Hematopoietic multipotent progenitor cell treated with erythropoietin and hydrocortisone succinate and interleukin-3 and kit ligand, for 15 days (in vitro differentiated cells): Measurements from ENCODE around the gene ZNF799.
"Not testable (repeated sequence)": the region's sequence is repeated elsewhere in the genome, so short reads cannot be mapped to it uniquely, and the experiment has no call there.

Experiments used
- DNase-seq: peaks from one replicate; pipeline ENCODE4 v3.0.0-alpha.2; 2015; ENCODE audit warnings: low spot score

ZNF799 gene

DNA sequence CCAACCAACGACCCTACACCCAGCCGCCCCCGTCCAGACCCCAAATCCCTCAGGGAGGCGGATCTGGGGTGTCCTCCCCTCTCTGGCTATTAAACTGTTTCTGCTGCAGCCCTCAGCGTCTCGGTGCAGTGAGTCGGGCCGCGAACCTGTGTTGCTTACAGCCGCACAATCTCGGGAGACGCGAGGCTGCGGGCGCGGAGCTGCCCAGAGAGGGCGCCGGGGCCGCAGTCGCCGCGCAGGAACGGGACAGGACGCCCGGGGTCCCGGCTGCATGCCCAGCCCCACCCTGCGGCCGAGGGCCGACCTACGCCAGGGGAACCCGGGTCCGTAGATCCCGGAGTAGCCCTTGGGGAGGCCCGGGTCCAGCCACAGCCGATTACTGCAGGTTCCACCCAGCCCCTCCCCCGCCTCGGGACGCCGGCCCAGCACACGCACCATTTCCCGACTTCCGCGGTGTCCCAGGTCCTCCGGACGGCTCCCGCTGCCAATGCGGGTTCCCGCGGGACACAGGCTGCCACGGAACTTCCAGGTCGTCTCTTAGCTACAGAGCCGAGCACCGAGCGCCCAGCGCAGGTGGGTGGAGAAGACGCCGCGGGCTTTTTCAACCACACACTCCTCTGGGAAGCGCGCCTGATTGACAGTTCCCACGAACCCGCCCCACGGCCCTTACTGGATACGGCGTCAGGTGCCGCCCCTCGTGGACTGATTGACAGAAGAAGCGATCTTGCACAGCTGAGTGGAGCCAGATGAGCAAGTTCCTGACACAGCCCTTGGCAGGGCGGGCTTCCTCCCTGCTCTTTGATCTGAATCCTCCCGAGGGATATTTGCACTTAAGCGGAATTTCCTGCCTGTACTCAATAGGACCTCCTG lies at the start of gene ZNF799:
Gene ZNF799 (minus strand): TSS at position 639 of the 870 bp plus-strand sequence. CDS start 201 bp downstream, at position 438.
- peak; percentile 66 for DNase-seq

DNA sequence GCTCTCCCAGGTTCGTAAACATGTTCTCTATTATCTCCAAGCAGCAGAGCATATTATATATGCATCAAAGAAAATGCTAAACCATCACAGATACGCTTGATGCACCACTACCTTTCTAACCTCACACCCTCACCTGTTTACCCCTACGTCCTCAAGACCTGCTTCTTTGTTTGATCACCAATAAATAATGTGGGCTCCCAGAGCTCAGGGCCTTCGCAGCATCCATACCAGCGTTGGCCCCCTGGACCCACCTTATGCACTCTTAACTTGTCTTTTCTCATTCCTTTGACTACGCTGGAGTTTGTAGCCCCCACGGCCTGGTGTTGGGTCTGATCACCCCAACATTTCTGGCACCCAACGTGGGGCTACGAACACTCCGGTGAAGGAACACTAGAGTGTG lies 49.8 kb upstream of the ZNF799 start:
- DNase-seq, result no peak

DNA sequence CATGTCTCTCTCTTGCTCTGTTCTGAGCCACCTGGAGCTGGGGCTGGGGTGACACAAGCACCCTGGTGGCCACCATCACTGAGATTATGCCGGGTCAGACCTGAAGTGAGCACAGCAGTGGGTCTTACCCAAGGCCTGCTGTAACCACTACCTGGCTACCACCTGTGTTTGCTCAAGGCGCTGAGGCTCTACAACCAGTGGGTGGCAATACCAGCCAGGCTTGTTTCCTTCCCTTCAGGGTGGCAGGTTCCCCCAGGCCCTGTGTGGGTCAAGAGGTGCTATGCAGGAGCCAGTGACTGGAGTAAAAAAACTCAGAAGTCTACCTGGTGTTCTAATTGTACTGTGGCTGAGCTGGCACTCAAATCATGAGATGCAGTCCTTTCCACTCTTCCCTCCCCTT lies 47.7 kb upstream of the ZNF799 start:
- DNase-seq, result no peak

DNA sequence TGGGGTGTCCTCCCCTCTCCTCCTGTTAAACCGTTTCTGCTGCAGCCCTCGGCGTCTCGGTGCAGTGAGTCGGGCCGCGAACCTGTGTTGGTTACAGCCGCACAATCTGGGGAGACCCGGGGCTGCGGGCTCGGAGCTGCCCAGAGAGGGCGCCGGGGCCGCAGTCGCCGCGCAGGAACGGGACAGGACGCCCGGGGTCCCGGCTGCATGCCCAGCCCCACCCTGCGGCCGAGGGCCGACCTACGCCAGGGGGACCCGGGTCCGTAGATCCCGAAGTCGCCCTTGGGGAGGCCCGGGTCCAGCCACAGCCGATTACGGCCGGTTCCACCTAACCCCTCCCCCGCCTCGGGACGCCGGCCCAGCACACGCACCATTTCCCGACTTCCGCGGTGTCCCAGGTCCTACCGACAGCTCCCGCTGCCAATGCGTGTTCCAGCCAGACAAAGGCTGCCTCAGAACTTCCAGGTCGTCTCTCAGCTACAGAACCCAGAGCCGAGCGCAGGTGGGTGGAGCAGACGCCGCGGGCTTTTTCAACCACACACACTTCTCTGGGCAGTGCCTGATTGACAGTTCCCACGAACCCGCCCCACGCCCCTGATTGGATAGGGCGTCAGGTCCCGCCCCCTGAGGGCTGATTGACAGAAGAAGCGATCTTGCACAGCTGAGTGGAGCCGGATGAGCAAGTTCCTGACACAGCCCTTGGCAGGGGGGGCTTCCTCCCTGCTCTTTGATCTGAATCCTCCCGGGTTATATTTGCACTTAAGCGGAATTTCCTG lies 39.7 kb upstream of the ZNF799 start, which contains the start of gene ZNF443:
Gene ZNF443 (minus strand): TSS at position 481 of the 776 bp plus-strand sequence. CDS start 107 bp downstream, at position 374.
- peak; percentile 86 for DNase-seq

DNA sequence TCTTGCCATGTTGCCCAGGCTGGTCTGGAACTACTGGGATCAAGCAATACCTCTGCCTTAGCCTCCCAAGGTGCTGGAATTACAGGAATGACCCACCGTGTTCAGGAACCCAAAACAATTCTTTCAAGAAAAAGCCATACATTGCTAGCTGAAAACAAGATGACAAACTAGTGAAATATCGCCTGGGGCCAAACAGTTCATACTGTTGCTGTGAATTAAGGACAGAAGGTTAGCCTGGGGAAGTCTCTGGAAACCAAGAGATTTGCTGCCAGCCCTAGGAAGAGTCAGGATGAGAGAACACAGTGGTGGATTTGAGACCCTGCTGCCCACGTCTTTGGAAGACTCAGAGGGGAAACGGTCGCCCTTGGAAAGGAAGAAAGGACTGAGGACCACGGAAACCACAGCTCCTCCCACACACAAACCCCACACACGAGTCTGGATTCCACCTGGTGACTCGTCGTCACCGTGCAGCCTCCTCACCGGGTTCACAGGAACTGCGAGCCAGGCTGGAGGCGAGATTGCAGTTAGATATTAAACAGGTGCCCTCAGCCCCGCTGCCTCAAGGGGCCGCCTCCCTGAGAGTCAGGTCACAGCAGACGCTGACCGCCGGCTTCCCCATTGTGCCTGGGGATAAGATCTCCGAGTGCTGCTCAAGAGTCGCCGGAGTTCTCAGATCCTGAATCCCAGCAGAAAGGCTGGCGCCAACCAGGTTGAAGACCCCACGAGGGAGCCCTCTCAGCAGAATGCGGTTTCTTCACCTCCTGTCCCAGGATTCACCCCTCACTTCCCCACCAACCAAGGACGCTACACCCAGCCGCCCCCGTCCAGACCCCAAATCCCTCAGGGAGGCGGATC lies 38.8 kb upstream of the ZNF799 start:
- DNase-seq, result not testable (repeated sequence)

DNA sequence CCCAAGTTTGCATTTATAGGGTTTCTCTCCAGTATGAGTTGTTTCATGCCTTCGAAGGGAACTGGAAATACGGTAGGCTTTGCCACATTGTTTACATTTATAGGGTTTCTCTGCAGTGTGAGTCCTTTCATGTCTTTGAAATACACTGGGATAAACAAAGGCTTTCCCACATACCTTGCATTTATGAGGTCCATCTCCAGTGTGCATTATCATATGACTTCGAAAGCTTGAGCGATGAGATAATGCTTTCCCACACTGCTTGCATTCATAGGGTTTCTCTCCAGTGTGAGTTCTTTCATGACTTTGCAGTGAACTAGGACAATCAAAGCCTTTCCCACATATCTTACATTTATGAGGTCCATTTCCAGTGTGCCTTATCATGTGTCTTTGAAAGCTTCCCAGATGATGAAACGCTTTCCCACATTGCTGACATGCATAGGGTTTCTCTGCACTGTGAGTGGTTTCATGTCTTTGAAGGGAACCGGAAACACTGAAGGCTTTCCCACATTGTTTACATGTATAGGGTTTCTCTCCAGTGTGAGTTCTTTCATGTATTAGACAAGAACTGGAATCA lies 29.7 kb upstream of the ZNF799 start:
- not testable (repeated sequence) for DNase-seq

DNA sequence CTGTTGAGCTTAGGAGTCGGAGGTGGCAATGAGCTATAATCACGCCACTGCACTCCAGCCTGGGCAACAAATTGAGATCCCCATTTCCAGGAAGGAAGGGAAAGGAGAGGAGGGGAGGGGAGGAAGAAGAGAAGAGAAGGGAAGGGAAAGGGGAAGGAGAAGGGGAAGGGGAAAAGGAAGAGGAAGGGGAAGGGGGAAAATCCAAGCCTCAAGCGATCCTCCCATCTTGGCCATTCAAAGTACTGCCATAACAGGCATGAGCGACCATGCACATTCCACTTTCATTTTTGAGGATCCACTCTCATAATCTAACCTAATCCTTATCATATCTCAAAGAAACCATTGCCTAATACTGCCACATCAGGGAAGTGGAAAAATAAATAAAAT lies 24.8 kb upstream of the ZNF799 start:
- no peak for DNase-seq

DNA sequence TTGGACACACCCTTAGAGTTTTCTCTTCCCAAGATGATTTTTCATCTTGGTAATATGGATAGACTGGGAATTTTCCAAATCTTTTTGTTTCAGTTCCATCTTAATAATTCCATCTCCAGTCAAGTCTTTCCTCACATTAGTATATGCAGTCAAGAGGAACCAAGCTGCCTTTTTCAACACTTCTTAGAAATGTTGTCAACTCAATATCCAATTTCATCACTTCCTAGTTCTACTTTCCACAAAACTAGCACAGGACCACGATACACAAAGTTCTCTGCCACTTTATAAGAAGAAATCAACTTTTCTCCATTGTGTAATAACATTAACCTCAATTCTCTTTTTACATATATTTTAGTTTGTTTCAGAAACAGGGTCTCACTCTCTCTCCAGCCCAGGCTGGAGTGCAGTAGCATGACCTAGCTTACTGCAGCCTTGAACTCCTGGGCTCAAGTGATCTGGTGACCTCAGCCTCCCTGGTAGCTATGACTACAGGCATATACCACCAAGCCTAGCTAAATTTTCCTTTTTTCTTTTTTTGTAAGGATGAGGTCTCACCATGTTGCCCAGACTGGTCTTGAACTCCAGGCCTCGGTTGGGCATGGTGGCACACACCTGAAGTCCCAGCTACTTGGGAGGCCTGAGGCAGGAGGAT lies 24.3 kb upstream of the ZNF799 start:
- no peak for DNase-seq

DNA sequence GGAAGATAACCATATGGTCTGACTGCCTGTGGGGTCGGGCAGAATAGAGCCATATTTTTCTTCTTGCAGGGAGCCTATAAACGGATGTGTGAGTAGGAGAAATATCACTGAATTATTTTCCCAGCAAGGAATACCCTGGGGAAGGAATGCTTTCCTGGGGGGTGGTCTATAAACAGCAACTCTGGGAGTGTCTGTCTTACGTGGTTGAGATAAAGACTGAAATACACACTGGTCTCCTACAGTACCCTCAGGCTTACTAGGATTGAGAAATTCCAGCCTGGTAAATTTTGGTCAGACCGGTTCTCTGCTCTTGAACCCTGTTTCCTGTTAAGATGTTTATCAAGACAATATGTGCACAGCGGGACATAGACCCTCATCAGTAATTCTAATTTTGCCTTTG lies 16.2 kb upstream of the ZNF799 start:
- not testable (repeated sequence) for DNase-seq

DNA sequence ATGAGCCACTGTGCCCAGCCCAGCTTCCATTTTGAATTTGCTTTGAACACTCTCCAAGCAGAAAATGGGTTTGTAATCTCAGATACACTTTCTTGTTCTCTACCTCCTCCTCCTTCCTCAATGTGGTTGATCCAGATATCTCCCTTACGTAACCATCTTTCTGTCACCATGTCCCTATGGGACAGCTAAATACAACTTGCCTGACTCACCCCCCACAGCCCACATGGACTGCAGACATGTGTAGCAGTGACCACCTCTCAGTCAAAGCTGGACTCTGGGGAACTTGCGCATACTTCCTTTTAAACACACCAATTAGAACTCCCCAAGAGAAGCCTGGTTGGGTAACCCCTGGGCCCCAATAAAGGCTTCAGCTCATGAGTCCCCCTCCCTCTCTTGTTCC lies 10.8 kb upstream of the ZNF799 start:
- no peak for DNase-seq

DNA sequence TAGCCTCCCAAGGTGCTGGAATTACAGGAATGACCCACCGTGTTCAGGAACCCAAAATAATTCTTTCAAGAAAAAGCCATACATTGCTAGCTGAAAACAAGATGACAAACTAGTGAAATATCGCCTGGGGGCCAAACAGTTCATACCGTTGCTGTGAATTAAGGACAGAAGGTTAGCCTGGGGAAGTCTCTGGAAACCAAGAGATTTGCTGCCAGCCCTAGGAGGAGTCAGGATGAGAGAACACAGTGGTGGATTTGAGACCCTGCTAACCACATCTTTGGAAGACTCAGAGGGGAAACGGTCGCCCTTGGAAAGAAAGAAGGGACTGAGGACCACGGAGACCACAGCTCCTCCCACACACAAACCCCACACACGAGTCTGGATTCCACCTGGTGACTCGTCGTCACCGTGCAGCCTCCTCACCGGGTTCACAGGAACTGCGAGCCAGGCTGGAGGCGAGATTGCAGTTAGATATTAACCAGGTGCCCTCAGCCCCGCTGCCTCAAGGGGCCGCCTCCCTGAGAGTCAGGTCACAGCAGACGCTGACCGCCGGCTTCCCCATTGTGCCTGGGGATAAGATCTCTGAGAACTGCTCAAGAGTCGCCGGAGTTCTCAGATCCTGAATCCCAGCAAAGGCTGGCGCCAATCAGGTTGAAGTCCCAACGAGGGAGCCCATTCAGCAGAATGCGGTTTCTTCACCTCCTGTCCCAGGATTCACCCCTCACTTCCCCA lies 1.0 kb downstream of the ZNF799 start:
- DNase-seq, result not testable (repeated sequence)

DNA sequence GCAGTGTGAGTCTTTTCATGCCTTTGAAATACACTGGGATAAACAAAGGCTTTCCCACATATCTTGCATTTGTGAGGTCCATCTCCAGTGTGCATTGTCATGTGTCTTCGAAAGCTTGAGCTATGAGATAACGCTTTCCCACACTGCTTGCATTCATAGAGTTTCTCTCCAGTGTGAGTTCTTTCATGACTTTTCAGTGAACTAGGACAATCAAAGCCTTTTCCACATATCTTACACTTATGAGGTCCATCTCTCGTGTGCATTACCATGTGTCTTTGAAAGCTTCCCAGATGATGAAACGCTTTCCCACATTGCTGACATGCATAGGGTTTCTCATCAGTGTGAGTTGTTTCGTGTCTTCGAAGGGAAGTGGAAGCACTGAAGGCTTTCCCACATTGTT lies 9.9 kb downstream of the ZNF799 start:
- DNase-seq, result not testable (repeated sequence)

DNA sequence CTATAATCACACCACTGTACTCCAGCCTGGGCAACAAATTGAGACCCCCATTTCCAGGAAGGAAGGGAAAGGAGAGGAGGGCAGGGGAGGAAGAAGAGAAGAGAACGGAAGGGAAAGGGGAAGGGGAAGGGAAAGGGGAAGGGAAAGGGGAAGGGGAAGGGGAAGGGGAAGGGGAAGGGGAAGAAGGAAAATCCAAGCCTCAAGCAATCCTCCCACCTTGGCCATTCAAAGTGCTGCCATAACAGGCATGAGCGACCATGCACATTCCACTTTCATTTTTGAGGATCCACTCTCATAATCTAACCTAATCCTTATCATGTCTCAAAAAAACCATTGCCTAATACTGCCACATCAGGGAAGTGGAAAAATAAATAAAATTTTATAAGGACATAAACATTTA lies 14.7 kb downstream of the ZNF799 start:
- DNase-seq, result not testable (repeated sequence)

DNA sequence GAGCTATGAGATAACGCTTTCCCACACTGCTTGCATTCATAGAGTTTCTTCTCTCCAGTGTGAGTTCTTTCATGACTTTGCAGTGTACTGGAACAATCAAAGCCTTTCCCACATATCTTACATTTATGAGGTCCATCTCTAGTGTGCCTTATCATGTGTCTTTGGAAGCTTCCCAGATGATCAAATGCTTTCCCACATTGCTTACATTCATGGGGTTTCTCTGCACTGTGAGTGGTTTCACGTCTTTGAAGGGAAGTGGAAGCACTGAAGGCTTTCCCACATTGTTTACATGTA lies 20.7 kb downstream of the ZNF799 start:
- DNase-seq, result no peak

DNA sequence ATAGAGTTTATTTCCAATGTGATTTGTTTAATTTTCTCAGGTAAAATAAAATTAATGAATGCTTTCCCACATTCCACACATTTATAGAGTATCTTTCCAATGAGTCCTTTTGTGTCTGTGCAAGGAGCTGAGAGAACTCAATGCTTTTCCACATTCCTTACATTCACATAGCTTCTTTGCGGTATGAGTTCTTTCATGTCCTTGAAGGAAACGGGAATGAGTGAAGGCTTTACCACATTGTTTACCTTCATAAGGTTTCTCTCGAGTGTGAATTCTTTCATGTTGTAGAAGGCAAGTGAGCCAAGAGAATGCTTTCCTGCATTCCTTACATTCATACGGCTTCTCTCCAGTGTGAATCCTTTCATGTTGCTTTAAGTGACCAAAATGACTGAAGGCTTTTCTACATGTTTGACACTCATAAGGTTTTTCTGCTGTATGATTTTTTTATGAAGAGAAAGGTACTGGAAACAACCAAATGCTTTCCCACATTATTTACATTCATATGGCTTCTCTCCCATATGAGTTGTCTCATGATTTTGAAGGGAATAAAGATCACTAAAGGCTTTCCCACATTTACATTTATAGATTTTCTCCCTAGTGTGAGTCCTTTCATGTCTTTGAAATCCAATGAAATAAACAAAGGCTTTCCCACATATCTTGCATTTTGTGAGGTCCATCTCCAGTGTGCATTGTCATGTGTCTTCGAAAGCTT lies 21.2 kb downstream of the ZNF799 start:
- no peak for DNase-seq

DNA sequence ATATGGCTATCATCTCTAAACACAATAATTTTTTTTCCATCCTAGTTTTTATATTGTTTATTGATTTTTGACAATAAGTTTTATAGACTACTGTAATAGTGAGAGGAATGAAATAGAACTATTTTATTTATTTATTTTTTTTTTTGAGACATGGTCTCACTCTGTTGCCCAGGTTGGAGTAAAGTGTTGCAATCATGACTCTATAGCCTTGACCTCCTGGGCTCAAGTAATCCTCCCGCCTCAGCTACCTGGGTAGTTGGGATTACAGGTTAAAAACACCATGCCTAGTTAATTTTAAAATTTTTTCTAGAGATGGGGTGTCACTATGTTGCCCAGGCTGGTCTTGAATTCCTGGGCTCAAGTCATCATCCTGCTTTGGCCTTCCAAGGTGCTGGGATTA lies 27.0 kb downstream of the ZNF799 start:
- DNase-seq, result no peak

DNA sequence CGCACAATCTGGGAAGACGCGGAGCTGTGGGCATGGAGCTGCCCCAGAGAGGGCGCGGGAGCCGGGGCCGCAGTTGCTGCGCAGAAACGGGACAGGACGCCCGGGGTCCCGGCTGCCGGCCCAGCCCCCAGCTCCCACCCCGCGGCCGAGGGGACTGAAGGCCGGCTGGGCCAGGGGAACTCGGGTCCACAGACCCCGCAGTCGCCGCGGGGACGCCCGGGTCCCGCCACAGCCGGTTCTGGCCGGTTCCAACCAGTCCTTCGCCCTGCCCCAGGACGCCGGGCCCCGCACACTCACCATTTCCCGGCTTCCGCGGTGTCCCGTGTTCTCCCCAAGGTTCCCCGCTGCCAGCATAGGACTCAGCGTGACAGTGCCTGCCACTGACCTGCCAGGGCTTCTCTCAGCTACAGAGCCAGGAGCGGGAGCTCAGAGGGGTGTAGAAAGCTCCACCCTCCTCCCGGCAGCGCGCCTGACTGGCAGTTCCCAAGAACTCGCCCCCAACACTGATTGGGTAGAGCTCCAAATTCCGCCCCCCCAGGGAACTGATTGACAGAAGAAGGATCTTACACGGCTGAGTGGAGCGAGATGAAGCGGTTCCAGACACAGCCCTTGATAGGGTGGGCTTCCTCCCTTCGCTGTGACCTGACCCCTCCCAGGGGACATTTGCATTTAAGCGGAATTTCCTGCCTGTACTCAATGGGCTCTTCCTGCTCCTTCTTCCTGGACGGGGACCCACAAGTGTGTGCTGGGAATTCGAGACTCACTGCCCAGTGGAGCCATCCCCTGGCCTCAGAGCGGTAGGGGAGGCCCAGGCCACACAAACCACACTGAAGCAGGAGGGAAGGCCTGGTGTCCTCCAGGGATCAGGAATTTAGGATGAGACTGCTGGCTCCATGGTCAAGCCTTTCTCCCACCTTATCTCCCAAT lies 35.6 kb downstream of the ZNF799 start, which contains the start of gene ZNF442:
Gene ZNF442 (minus strand): TSS at position 448 of the 927 bp plus-strand sequence. CDS start 2,052 bp downstream, outside the sequence.
- peak; percentile 23 for DNase-seq

DNA sequence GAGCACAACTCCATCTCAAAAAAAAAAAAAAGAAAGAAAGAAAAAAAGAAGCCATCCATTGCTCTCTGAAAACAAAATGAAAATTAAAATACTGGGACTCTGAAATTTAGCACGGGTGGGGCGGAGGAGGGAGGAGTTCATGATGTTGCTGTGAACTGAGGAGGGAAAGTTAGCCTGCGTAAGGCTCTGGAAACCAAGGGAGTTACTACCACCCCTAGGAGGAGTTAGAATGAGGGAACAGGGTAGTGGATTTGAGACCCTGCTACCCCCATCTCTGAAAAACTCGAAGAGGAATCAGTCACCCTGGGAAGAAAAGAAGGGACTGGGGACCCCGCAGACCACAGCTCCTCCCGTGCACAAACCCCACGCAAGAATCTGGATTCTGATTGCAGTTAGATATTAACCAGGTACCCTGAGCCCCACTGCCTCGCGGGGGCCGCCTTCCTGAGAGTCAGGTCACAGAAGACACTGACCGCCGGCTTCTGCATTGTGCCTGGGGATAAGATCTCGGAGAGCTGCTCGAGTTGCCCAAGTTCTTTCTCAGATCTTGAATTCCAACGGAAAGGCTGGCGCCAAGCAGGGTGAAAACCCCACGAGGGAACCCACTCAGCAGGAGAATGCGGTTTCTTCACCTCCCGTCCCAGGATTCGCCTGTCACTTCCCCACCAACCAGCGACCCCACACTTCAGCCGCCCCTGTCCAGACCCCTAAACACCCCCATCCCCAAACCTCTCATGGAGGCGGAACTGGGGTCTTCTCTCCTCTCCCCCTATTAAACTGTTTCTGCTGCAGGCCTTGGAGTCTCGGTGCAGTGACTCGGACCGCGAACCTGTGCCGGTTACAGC lies 36.5 kb downstream of the ZNF799 start:
- DNase-seq, result no peak
